DOHH2 (cell line): ENCODE results near the gene DSC3.

Experiments
- H3F3A ChIP-seq: fragments of 200-600 bp; sonication (generic), shearing (Covaris generic); 2 replicates; pipeline ENCODE4 v1.6.0; 2016; ENCODE audit warnings: antibody characterized with exemption, mild to moderate bottlenecking; ENCODE audit not compliant: control insufficient read depth, insufficient read depth
- H3K27ac ChIP-seq: fragments of 200-600 bp; sonication (generic); 2 replicates; pipeline ENCODE4 v1.5.1; 2014; ENCODE audit warnings: low read depth, mild to moderate bottlenecking, low read length, moderate library complexity
- H3K27me3 ChIP-seq: fragments of 200-600 bp; sonication (generic); 2 replicates; pipeline ENCODE4 v1.6.1; 2014; ENCODE audit warnings: mild to moderate bottlenecking, low read length, mixed read lengths; ENCODE audit not compliant: control insufficient read depth
- H3K36me3 ChIP-seq: fragments of 200-600 bp; sonication (generic); 2 replicates; pipeline ENCODE4 v1.6.1; 2014; ENCODE audit warnings: mild to moderate bottlenecking, low read length, moderate library complexity, mixed read lengths; ENCODE audit not compliant: control insufficient read depth
- H3K4me1 ChIP-seq: fragments of 200-600 bp; sonication (generic); 2 replicates; pipeline ENCODE4 v1.6.1; 2014; ENCODE audit warnings: mild to moderate bottlenecking, low read length, mixed read lengths; ENCODE audit not compliant: control insufficient read depth
- H3K4me2 ChIP-seq: fragments of 200-600 bp; sonication (generic); 2 replicates; pipeline ENCODE4 v1.6.0; 2014; ENCODE audit warnings: mild to moderate bottlenecking, low read length, moderate library complexity
- H3K4me3 ChIP-seq: fragments of 200-600 bp; sonication (generic); 2 replicates; pipeline ENCODE4 v1.5.1; 2014; ENCODE audit warnings: mild to moderate bottlenecking, low read length, mixed read lengths
- H3K79me2 ChIP-seq: fragments of 200-600 bp; sonication (generic); 2 replicates; pipeline ENCODE4 v1.6.1; 2014; ENCODE audit warnings: mild to moderate bottlenecking, low read length, mixed read lengths; ENCODE audit not compliant: control insufficient read depth
- H3K9me2 ChIP-seq: fragments of 200-600 bp; sonication (generic); replicated peaks from 2 replicates; pipeline ENCODE4 v1.6.1; 2014; ENCODE audit warnings: mild to moderate bottlenecking, low read length, mixed read lengths; ENCODE audit not compliant: control insufficient read depth
- H3K9me3 ChIP-seq: fragments of 200-600 bp; sonication (generic); 2 replicates; pipeline ENCODE4 v1.6.1; 2014; ENCODE audit warnings: antibody characterized with exemption, low read length, mixed read lengths; ENCODE audit not compliant: control insufficient read depth, insufficient read depth
- H4K20me1 ChIP-seq: fragments of 200-600 bp; sonication (generic); 2 replicates; pipeline ENCODE4 v1.6.0; 2014; ENCODE audit warnings: low read depth, mild to moderate bottlenecking, antibody characterized with exemption, low read length, moderate library complexity; ENCODE audit not compliant: control insufficient read depth, insufficient read depth
- CTCF ChIP-seq: fragments of 200-600 bp; sonication (generic); IDR thresholded peaks from one replicate; pipeline ENCODE4 v1.5.1; 2014; ENCODE audit warnings: antibody characterized with exemption, mild to moderate bottlenecking, low read depth, low read length; ENCODE audit not compliant: poor library complexity, severe bottlenecking
- EZH2phosphoT487 ChIP-seq: fragments of 200-600 bp; sonication (generic); IDR thresholded peaks from 2 replicates; pipeline ENCODE4 v1.6.1; 2017; ENCODE audit warnings: borderline replicate concordance, mild to moderate bottlenecking, antibody characterized with exemption, low read length, moderate library complexity, mixed read lengths

Gene DSC3

GRCh38 chr18:30944773-30945417 lies 97.6 kb downstream of the DSC3 start:
- H3K36me3 ChIP-seq: no peaks in the 10 kb centered on the region
- TF ChIP-seq CTCF (no peak), EZH2phosphoT487 (no peak)

DNA sequence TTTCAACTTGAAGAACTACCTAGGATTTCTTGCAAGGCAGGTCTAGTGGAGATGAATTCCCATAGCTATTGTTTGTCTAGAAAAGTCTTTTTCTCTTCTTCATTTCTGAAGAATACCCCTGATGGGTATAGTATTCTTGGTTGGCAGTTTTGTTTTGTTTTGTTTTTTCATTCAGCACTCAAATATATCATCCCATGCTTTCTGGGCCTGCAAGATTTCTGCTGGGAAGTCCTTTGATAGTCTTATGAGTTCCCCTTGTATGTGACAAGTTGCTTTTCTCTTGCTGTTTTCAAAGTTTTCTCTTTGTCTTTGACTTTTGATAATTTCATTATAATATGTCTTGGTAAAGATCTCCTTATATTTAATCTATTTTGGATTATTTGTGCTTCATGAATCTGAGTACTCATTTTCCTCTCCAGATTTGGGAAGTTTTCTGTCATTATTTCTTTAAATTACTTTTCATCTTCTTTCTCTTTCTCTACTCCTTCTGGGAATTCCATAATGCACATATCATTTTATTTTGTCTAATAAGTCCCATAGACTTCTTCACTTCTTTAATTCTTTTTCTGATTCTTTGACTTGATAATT lies 101.5 kb downstream of the DSC3 start:
- Histone ChIP-seq H3K9me2 (no peaks in the 10 kb centered on the region), H3K4me2 (no peak overlapping the region), H3K9me3 (peaks cover 6% of the 10 kb centered on the region; the same call in 1 of the 2 replicates), H3K4me3 (no peak overlapping the region), H3K27ac (no peak overlapping the region), H3K79me2 (no peaks in the 10 kb centered on the region), H3F3A (no peaks in the 10 kb centered on the region), H3K4me1 (no peaks in the 10 kb centered on the region), H3K36me3 (no peaks in the 10 kb centered on the region), H4K20me1 (no peaks in the 10 kb centered on the region), H3K27me3 (no peaks in the 10 kb centered on the region)
- TF ChIP-seq EZH2phosphoT487 (no peak), CTCF (no peak)

More at GRCh38 chr18:30944773-30945417, 97.6 kb downstream of the DSC3 start:
- H3K4me1 ChIP-seq: no peaks in the 10 kb centered on the region
- H3K4me3 ChIP-seq: no peak overlapping the region
- no peaks in the 10 kb centered on the region for H3F3A ChIP-seq
- peaks cover 6% of the 10 kb centered on the region; the same call in 1 of the 2 replicates for H3K9me3 ChIP-seq
- no peak overlapping the region for H3K27ac ChIP-seq
- no peaks in the 10 kb centered on the region for H4K20me1 ChIP-seq
- no peaks in the 10 kb centered on the region for H3K79me2 ChIP-seq
- H3K9me2 ChIP-seq: no peaks in the 10 kb centered on the region
- no peaks in the 10 kb centered on the region for H3K27me3 ChIP-seq
- no peak overlapping the region for H3K4me2 ChIP-seq
